ENCODE results near the gene COL11A2.

- no peak for TF ChIP-seq TARDBP (IDR thresholded peaks at IDR 0.05)
- TF ChIP-seq HDGF (IDR thresholded peaks at IDR 0.05; ENCODE audit: borderline replicate concordance), result no peak
- TF ChIP-seq ELF4 (IDR thresholded peaks at IDR 0.05), result no peak
- TF ChIP-seq SP1 (IDR thresholded peaks at IDR 0.05), result no peak
- no peak for TF ChIP-seq SUZ12 (IDR thresholded peaks at IDR 0.05)
- no peak for TF ChIP-seq PKNOX1 (IDR thresholded peaks at IDR 0.05)
- TF ChIP-seq BHLHE40 (IDR thresholded peaks at IDR 0.05; ENCODE audit: borderline replicate concordance), result no peak
- no peak for TF ChIP-seq FOXA1 (IDR thresholded peaks at IDR 0.05)
- TF ChIP-seq NFRKB (IDR thresholded peaks at IDR 0.05), result no peak
- no peak for TF ChIP-seq FOXK2 (IDR thresholded peaks at IDR 0.05)
- TF ChIP-seq LEF1 (IDR thresholded peaks at IDR 0.05; ENCODE audit: borderline replicate concordance), result no peak
- no peak for TF ChIP-seq FOXM1 (IDR thresholded peaks at IDR 0.05; ENCODE audit: borderline replicate concordance)
Measured at GRCh38 chr6:33171880-33172687, 20.2 kb downstream of the COL11A2 start.

Data from HEK293T (cell line).